Left renal pelvis (tissue), 4 donors: ENCODE measurements around the gene DSPP. TPM values are rescaled to one million over a fixed set of nuclear protein-coding genes. Genes with fewer than 3 reads are reported as not detected.
"Not testable (repeated sequence)": the region's sequence is repeated elsewhere in the genome, so short reads cannot be mapped to it uniquely, and the experiment has no call there.

Source experiments
- DNase-seq, 4 donors: peaks; one replicate each; pipeline ENCODE4 v3.0.0-alpha.2; 2013; ENCODE audit warnings: low read depth in 4 of 4, low spot score in 3 of 4
- polyA plus RNA-seq, 4 donors: library from polyadenylated mRNA; unstranded; fragments of 120-200 nt; gene quantifications; one replicate each; pipeline ENCODE4 v1.2.1, GENCODE V29; 2013; ENCODE audit not compliant: insufficient read length in 4 of 4

DSPP gene
- under 1 TPM in 2 of 4 donors, not detected in 2; 0.05 to 0.06 TPM for polyA plus RNA-seq

DNA sequence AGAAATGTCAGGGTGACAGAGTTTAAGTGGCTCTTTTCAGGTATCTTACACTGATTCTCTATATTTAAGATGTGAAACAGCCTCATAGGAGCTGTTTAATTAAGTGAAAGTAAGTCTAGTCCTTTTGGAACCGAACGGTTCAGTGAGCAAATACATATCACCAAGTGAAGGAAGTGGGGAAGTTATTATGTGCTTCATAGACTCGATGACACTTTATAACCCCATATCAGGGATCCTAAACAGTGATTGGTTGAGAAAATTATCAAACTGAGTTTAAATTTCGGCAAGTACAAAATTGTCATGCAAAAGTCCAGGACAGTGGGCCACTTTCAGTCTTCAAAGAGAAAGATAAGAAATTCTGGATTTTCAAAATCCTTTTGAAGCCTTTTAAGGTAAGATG lies at the start of gene DSPP:
Gene DSPP (plus strand): TSS at position 301 of the 400 bp plus-strand sequence. CDS start 2,380 bp downstream, outside the sequence.
- DNase-seq = no peak

DNA sequence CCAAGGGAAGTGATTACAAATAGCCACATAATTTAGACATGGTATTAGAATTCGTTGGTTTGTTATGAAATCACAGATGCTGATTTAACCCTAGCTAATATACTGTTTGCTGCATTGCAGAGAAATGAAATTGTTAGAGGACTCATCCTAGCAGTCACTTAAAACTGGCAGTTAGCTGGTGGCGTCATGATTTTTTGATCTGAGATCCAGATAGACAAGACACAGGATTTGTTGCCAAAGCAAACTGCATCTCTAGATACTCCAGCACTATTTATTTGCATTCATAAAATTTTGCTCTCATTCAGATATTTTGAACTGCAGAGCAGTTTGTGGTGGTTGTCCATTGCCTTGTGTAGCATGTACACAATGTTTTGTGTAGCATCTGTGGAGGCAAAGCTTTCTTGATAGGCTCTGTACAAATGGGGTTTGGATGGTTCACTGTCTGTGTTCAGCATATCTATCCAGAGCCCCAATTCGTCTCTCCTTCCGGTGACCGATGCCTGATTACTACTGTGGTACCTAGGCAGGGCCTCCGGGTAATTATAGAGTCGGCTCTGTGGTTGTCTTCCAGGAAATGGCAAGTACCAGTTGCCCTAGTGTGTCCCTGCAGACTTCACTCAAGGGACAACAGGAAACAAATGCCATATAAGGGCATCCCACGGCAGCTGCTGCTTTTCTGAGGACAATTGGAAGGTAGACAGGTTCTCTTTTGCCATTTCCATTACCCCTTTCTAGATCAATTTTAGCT lies 49.1 kb upstream of the DSPP start:
- no peak for DNase-seq

GRCh38 chr4:87560802-87561201 lies 47.5 kb upstream of the DSPP start:
- no peak for DNase-seq

- DNase-seq = no peak
Measured at GRCh38 chr4:87565746-87566145, 42.6 kb upstream of the DSPP start.

- DNase-seq = no peak
Measured at GRCh38 chr4:87566276-87566675, 42.1 kb upstream of the DSPP start.

DNA sequence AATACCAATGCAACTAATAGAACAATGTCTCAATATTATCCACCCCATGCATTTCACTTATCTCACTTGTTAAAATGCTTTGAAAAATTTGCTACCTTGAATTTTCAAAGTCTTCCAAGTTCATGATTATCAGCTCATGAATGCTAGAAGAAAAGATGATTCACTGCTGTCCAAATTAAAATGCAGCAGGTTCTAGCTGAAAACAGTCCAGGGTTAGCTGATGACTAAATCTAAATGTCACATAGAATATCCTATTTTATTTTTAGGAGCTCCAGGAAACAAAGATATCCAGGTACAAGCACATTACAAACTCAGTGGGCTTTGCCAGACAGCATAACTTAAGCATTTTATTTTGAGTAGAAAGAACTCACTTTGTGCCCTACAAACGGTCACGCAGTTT lies 41.1 kb upstream of the DSPP start:
- DNase-seq = no peak

- DNase-seq = no peak
Measured at GRCh38 chr4:87570290-87570805, 38.0 kb upstream of the DSPP start.

GRCh38 chr4:87574376-87574775 lies 34.0 kb upstream of the DSPP start:
- not testable (repeated sequence) for DNase-seq

DNA sequence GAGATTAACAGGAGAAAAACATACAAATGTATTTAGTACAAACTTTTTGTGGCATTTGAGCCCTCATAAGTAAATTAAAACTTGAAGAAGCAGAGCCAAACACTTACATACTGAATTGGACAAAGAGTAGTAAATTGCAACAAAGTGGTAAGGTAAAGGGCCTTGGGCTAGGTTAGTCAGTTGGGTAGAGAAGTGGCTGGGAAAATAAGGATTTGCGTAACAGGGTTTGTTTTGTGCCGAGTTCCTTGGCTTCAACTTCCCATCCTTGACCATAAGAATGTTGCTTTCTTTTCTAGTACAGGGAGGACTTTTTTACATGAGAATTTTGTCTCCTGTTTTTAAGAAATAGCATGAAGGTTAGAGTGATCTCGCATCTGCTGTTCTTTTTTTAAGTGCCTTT lies 33.3 kb upstream of the DSPP start:
- DNase-seq = no peak

GRCh38 chr4:87575408-87575807 lies 32.9 kb upstream of the DSPP start:
- no peak for DNase-seq

DNA sequence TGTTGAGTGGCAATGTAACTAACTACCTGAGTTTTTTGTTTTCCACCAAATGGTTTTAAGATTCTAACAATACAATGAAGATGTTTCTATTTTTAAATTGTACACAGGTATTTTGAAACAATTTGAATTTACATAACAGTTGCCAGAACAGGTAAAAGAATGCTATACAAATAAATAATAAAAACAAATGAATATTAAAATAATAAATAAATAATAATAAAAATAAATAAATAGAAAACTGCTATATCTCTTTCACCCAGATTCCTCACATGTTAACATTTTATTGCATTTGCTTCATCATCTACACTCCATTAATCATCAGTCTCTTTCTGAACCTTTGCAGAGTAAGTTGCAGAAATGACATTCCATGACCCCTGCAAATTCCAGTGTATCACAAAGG lies 32.3 kb upstream of the DSPP start:
- no peak for DNase-seq

DNA sequence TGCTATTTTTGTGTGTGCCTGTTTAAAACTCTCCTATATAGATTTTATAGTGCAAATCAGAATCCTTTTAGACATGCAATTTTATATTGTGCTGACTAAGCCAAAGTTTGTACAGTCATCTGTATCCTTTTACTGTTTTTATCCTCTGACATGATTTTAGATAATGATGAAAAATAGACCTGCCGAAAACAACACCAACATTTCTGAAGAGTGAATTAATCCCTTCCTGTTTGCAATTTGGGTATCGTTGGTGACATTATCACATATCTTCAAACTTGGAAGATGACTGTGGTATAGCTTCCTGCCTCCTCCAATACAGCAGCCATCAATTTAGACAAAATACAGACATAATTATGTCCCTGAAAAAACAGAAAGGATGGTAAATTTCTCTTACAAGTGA lies 28.9 kb upstream of the DSPP start:
- DNase-seq = no peak

DNA sequence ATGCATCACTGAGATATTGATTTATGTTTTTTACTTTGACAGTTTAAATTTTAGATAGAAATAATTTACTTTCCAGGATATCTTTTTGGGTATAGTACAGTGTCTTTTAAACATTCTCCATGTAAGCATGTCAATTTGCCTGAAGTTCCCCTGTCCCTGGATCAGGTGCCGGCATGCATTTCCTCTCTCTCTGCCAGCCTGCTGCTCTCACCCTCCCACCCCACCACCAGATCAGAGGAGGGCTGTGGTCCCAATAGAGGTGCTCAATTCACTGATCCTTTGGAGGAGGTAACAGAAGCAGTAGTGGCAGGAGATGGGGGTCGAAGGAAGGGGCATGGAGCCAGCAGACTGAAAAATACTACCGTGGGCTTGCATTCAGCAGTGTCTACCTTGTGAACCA lies 28.3 kb upstream of the DSPP start:
- DNase-seq = no peak

DNA sequence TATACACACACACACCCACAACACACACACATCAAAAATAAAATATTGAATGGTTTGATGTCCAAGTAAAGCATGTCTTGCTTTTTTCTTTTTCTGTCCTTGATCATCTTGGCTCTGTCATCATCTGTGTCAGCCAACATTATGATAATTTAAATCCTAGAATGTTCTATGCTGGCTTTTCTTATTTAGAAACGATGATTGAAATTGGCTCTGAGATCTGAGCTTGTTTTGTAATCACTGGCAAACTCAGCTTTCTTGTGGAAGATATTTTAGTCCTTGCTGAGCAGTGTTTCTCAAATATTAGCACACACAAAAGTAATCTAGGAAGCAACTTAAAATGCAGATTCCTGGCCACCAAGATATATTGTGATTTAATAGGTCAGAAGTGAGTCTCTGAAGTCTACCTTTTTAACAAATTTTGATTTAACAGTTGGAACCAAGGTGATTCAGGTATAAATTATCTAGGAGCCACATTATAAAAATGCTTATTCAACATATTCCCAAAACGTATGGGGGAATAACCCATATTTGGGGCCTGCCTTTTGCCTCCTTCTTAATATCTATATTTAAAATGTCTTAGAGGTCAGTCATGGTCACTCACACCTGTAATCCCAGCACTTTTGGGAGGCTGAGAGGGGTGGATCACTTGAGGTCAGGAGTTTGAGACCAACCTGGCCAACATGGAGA lies 24.0 kb upstream of the DSPP start:
- DNase-seq = no peak

DNA sequence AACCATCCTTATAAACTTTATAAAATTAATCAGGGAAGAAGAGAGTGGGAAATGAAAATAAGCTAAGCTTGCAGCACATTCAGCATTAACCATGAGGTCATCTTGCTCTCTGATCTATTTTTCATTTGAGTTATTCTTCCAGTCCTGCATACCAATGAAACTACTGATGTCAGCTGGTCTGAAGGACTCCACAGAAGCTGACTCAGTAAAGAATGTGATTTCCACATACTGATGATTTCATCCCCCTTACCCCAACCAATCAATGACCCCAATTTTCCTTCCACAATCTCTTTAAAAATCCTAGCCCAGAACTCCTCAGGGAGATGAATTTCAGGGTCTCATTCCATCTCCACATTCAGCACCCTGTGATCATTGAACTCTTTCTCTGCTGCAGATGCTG lies 18.8 kb upstream of the DSPP start:
- DNase-seq = no peak

GRCh38 chr4:87592124-87592523 lies 16.2 kb upstream of the DSPP start:
- no peak for DNase-seq

DNA sequence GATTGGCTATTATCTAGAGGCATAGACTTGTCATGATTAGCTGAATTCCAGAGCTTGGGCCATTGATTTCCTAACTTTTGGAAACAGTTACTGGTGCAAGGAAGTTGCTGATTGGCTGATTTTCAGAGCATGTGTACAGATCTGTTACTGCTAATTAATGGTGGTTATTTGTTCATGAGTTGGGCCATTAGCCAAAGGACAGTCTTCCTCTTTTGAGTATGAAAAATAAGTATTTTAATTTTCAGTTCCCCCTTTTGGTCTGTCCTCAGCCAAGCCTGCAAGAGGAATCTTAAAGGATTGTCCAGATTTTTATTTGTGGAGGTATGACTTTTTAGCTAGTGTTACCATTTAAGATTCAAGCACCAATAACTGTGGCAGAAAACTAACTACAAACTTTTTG lies 7.0 kb upstream of the DSPP start:
- DNase-seq = no peak

GRCh38 chr4:87614292-87614890 lies 6.1 kb downstream of the DSPP start:
- DNase-seq = no peak

DNA sequence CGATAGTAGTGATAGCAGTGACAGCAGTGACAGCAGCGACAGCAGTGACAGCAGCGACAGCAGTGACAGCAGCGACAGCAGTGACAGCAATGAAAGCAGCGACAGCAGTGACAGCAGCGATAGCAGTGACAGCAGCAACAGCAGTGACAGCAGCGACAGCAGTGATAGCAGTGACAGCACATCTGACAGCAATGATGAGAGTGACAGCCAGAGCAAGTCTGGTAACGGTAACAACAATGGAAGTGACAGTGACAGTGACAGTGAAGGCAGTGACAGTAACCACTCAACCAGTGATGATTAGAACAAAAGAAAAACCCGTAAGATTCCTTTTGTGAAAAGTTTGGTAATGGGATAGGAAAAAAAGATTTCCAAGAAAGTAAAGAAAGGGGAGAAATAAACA lies 7.9 kb downstream of the DSPP start:
- no peak for DNase-seq

DNA sequence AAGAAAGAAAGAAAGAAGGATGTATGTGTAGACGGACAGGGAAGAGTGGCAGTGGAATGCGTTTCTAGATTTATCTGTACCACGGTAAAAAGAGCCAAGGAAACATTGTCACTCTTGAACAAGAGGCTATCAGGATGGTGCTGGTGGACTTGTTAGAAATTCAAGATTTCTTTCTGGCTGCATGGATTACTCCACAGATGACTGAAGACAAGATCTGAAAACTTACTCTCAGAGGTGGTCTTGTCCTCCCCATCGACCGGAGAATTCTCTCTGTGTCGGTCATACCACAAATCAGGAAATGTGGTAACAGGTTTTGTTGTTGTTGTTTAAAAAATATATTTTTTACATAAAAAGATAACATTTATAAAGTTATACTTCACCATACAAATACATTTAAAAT lies 11.8 kb downstream of the DSPP start:
- no peak for DNase-seq

- DNase-seq = no peak
Measured at GRCh38 chr4:87620491-87620890, 12.2 kb downstream of the DSPP start.

- no peak for DNase-seq
Measured at GRCh38 chr4:87622303-87622702, 14.0 kb downstream of the DSPP start.
